ENCODE results near the gene ACTL6A. TPM values are rescaled to one million over a fixed set of nuclear protein-coding genes. Genes with fewer than 3 reads are reported as not detected.

ACTL6A gene
- total RNA-seq, 1 experiment from 2014 or later: 74.5 TPM

GRCh38 chr3:179533274-179533673 is 29.5 kb upstream of the ACTL6A start:
- no peak for TF ChIP-seq CTCF (conservative IDR thresholded peaks at IDR 0.05)
- no peaks in the 10 kb centered on the region for H3K36me3 Mint-ChIP-seq (ENCODE audit: insufficient read depth in 1 of 3, low read depth in 3 of 3)
- no peaks in the 10 kb centered on the region for H4K20me1 ChIP-seq (ENCODE audit: control insufficient read depth, insufficient read depth, insufficient read length)
- no peak overlapping the region for H3K23ac ChIP-seq (ENCODE audit: insufficient read length, low read depth, low read length)
- no peak for DNase-seq
- no peak overlapping the region for H3K9ac ChIP-seq (ENCODE audit: extremely low read depth, insufficient read length, low read length)
- no peak overlapping the region for H3K14ac ChIP-seq (ENCODE audit: insufficient read depth, low read length)
- no peak overlapping the region for H2BK5ac ChIP-seq (ENCODE audit: insufficient read length, low read length)
- H3K4me2 ChIP-seq (ENCODE audit: insufficient read depth, insufficient read length, low read length): no peak overlapping the region
- H3K9me3 Mint-ChIP-seq: no peaks in the 10 kb centered on the region
- H3K27ac ChIP-seq (ENCODE audit: insufficient read length, low read depth, low read length): no peak overlapping the region
- no peak overlapping the region for H2BK15ac ChIP-seq (ENCODE audit: low read depth, low read length)
- WGBS (ENCODE audit: extremely low coverage, insufficient read length, low lambda C conversion rate): no CpG with 5 or more reads among the region's 4 CpGs
- H3K4ac ChIP-seq (ENCODE audit: low read depth, low read length): no peak overlapping the region
- no peak overlapping the region for H4K5ac ChIP-seq (ENCODE audit: insufficient read length, low read depth, low read length)
- H3K27ac Mint-ChIP-seq: no peak overlapping the region
- no peaks in the 10 kb centered on the region for H3K79me2 ChIP-seq (ENCODE audit: insufficient read depth, low read length)
- H3K9me3 ChIP-seq (ENCODE audit: control insufficient read depth, low read depth, low read length): no peaks in the 10 kb centered on the region
- H2AK5ac ChIP-seq (ENCODE audit: insufficient read length, low read length): no peak overlapping the region
- H3K27me3 Mint-ChIP-seq (ENCODE audit: low read depth): no peaks in the 10 kb centered on the region
- H3K23me2 ChIP-seq (ENCODE audit: insufficient read length, low read depth, low read length, poor library complexity, severe bottlenecking): no peaks in the 10 kb centered on the region
- H3K4me1 ChIP-seq (ENCODE audit: insufficient read depth, low read length): peaks cover 5% of the 10 kb centered on the region; the same call in 1 of the 2 replicates
- peaks cover 19% of the 10 kb centered on the region in 2 experiments for H3K4me1 Mint-ChIP-seq
- H2BK12ac ChIP-seq (ENCODE audit: insufficient read length, low read depth, low read length): no peak overlapping the region
- no peak overlapping the region for H3T11ph ChIP-seq (ENCODE audit: low read length)
- no peak overlapping the region for H4K91ac ChIP-seq (ENCODE audit: insufficient read length, low read depth, low read length)
- H3K79me1 ChIP-seq (ENCODE audit: insufficient read depth, low read depth, low read length, poor library complexity, severe bottlenecking): no peaks in the 10 kb centered on the region
- H3K18ac ChIP-seq (ENCODE audit: insufficient read length, low read depth, low read length): no peak overlapping the region
- H3K4me3 Mint-ChIP-seq: no peak overlapping the region
- no peak overlapping the region for H2AFZ ChIP-seq (ENCODE audit: low read length)
- H2BK120ac ChIP-seq (ENCODE audit: low read depth, low read length, poor library complexity, severe bottlenecking): no peak overlapping the region
- H4K8ac ChIP-seq (replicated peaks; ENCODE audit: insufficient read length, low read depth, low read length): no peak overlapping the region
- no peaks in the 10 kb centered on the region for H3K27me3 ChIP-seq (ENCODE audit: insufficient read depth, low read length)
- no peak overlapping the region for H2BK20ac ChIP-seq (ENCODE audit: low read depth, low read length, poor library complexity, severe bottlenecking)
- no peak overlapping the region for H3K56ac ChIP-seq (ENCODE audit: insufficient read length, low read depth, low read length)
